Parathyroid adenoma (tissue), 2 donors: ENCODE results near the gene CIC.
"Not testable (repeated sequence)": the region's sequence is repeated elsewhere in the genome, so short reads cannot be mapped to it uniquely, and the experiment has no call there.

Source experiments
- H2AFZ ChIP-seq: fragments of 300-600 bp; sonication (generic); one replicate; pipeline ENCODE4 v1.7.0; 2017; ENCODE audit warnings: antibody characterized with exemption, mild to moderate bottlenecking
- H3K27ac ChIP-seq: fragments of 300-600 bp; sonication (generic); one replicate; pipeline ENCODE4 v1.7.0; 2017
- H3K27me3 ChIP-seq: fragments of 300-600 bp; sonication (generic); one replicate; pipeline ENCODE4 v1.7.0; 2017; ENCODE audit warnings: low read length; ENCODE audit not compliant: control insufficient read depth, insufficient read depth
- H3K36me3 ChIP-seq: fragments of 300-600 bp; sonication (generic); one replicate; pipeline ENCODE4 v1.7.0; 2017; ENCODE audit warnings: low read length; ENCODE audit not compliant: control insufficient read depth, insufficient read depth
- H3K4me1 ChIP-seq: fragments of 300-600 bp; sonication (generic); one replicate; pipeline ENCODE4 v1.7.0; 2017; ENCODE audit warnings: control low read depth
- H3K4me2 ChIP-seq: fragments of 300-600 bp; sonication (generic); one replicate; pipeline ENCODE4 v1.7.0; 2017; ENCODE audit warnings: low read length
- H3K4me3 ChIP-seq: fragments of 300-600 bp; sonication (generic); one replicate; pipeline ENCODE4 v1.7.0; 2017; ENCODE audit warnings: low read depth, low read length
- H3K79me2 ChIP-seq: fragments of 300-600 bp; sonication (generic); one replicate; pipeline ENCODE4 v1.7.0; 2017; ENCODE audit warnings: control low read depth
- H3K9ac ChIP-seq: fragments of 300-600 bp; sonication (generic); one replicate; pipeline ENCODE4 v1.7.0; 2017; ENCODE audit warnings: mild to moderate bottlenecking
- H3K9me3 ChIP-seq: fragments of 300-600 bp; sonication (generic); one replicate; pipeline ENCODE4 v1.7.0; 2017; ENCODE audit warnings: low read length; ENCODE audit not compliant: control insufficient read depth
- TF ChIP-seq, protein P1 (sequence below): fragments of 300-600 bp; sonication (generic); IDR thresholded peaks from one replicate; pipeline ENCODE4 v1.7.0; 2017; ENCODE audit warnings: antibody characterized with exemption, mild to moderate bottlenecking
- donor health status: primary hyperparathyroidism.

CIC gene

DNA sequence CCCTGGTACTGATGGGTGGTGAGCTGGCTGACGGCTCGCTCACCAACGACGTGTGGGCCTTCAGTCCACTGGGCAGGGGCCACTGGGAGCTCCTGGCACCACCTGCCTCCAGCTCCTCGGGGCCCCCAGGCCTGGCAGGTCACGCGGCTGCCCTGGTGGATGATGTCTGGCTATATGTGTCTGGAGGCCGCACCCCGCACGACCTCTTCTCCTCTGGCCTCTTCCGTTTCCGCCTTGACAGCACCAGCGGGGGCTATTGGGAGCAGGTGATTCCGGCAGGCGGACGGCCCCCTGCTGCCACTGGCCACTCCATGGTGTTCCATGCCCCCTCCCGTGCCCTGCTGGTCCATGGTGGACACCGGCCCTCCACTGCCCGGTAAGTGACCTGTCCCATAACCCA, 66.9 kb downstream of the CIC start:
- Histone ChIP-seq H3K9ac (no peak overlapping the region), H3K4me2 (no peak overlapping the region), H3K27ac (no peak overlapping the region), H3K79me2 (no peaks in the 10 kb centered on the region), H2AFZ (no peak overlapping the region), H3K36me3 (no peaks in the 10 kb centered on the region), H3K4me3 (no peak overlapping the region), H3K27me3 (no peaks in the 10 kb centered on the region), H3K4me1 (no peaks in the 10 kb centered on the region), H3K9me3 (no peaks in the 10 kb centered on the region)
- TF ChIP-seq, protein P1, sequence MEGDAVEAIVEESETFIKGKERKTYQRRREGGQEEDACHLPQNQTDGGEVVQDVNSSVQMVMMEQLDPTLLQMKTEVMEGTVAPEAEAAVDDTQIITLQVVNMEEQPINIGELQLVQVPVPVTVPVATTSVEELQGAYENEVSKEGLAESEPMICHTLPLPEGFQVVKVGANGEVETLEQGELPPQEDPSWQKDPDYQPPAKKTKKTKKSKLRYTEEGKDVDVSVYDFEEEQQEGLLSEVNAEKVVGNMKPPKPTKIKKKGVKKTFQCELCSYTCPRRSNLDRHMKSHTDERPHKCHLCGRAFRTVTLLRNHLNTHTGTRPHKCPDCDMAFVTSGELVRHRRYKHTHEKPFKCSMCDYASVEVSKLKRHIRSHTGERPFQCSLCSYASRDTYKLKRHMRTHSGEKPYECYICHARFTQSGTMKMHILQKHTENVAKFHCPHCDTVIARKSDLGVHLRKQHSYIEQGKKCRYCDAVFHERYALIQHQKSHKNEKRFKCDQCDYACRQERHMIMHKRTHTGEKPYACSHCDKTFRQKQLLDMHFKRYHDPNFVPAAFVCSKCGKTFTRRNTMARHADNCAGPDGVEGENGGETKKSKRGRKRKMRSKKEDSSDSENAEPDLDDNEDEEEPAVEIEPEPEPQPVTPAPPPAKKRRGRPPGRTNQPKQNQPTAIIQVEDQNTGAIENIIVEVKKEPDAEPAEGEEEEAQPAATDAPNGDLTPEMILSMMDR = no peak

DNA sequence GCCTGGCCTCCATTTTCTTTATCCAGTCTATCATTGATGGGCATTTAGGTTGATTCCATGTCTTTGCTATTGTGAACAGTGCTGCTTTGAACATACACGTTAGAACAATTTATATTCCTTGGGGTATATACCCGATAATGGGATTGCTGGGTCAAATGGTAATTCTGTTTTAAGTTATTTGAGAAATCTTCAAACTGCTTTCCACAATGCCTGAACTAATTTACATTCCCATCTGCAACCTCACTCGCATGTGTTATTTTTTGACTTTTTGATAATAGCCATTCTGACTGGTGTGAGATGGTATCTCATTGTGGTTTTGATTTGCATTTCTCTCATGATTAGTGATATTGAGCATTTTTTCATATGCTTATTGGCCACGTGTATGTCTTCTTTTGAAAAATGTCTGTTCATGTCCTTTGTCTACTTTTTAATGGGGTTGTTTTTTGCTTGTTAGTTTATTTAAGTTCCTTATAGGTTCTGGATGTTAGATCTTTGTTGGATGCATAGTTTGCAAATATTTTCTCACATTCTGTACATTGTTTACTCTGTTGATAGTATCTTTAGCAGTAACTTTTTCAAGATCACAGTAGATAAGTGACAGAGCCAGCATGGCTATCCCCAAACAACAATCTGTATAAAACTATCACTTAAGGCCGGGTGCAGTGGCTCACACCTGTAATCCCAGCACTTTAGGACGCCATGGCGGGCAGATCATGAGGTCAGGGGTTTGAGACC, 70.2 kb downstream of the CIC start:
- H3K36me3 ChIP-seq, H3K27me3 ChIP-seq, H3K9me3 ChIP-seq, H3K4me3 ChIP-seq, H3K27ac ChIP-seq, H2AFZ ChIP-seq, H3K4me1 ChIP-seq, H3K4me2 ChIP-seq, H3K9ac ChIP-seq, H3K79me2 ChIP-seq: not testable (repeated sequence)

DNA sequence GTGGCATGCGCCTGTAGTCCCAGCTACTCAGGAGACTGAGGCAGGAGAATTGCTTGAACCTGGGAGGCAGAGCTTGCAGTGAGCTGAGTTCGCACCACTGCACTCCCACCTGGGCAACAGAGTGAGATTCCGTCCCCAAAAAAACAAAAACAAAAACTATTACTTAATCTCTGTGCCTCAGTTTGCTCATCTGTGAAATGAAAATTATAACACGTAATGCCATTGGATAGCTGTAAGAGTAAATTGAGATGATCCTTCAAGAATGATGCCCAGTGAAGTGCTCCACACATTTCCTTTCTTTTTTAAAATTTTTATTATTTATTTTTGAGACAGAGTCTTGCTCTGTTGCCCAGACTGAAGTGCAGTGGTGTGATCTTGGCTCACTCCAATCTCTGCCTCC, 70.9 kb downstream of the CIC start:
- H3K9ac ChIP-seq, H3K27me3 ChIP-seq, H3K9me3 ChIP-seq, H3K4me2 ChIP-seq, H3K27ac ChIP-seq, H3K36me3 ChIP-seq, H2AFZ ChIP-seq, H3K79me2 ChIP-seq, H3K4me3 ChIP-seq, H3K4me1 ChIP-seq: not testable (repeated sequence)

DNA sequence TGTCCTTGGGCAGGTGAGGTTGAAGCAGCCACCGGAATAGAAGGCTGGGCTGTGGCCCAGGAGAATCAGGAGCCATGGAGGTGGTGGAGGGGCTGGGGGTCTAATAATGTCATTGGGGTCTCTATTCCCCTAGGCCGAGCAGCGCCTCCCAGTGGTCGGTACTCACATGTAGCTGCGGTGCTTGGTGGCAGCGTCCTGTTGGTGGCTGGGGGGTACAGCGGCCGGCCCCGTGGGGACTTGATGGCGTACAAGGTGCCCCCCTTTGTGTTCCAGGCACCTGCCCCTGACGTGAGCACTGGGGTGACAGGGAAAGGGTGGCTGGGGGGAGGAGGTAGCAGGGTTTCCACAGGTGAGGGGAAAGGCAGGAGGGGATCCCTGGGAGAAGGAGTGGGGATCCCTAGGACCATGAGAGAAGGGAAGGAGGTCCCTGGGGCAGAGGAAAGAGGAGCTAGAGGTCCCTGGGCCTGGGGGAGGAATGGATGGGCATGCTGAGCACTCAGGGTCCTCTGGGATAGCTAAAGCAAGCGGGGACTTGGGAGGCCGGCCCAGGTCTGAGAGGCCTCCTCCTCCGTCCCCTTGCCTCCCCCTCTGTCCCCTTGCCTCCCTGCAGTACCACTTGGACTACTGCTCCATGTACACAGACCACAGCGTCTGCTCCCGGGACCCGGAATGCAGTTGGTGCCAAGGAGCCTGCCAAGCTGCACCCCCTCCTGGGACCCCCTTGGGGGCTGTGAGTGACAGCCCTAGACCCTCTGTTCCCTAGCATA, 74.5 kb downstream of the CIC start:
- no peak overlapping the region for H2AFZ ChIP-seq
- no peaks in the 10 kb centered on the region for H3K36me3 ChIP-seq
- peaks cover 2% of the 10 kb centered on the region for H3K79me2 ChIP-seq
- no peaks in the 10 kb centered on the region for H3K4me1 ChIP-seq
- H3K27me3 ChIP-seq = no peaks in the 10 kb centered on the region
- H3K4me2 ChIP-seq = no peak overlapping the region
- no peak overlapping the region for H3K27ac ChIP-seq
- no peak overlapping the region for H3K4me3 ChIP-seq
- TF ChIP-seq, protein P1 = no peak
- no peaks in the 10 kb centered on the region for H3K9me3 ChIP-seq
- no peak overlapping the region for H3K9ac ChIP-seq

DNA sequence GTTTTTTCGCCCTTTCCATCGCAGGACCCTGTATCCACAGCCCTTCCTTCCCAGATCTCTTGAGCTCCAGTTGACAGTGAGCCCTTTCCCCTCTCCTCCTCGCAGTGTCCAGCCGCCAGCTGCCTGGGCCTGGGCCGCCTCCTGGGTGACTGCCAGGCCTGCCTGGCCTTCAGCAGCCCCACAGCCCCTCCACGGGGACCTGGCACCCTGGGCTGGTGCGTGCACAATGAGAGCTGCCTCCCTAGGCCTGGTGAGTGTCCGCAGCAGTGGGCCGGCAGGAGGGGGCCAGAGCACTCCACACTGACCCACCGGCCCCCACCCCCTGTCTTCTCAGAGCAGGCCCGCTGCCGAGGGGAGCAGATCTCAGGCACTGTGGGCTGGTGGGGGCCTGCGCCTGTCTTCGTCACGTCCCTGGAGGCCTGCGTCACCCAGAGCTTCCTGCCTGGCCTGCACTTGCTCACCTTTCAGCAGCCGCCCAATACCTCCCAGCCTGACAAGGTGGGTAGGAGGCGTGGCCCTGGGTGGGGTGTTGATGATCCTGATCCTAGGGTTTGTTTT, 75.4 kb downstream of the CIC start:
- Histone ChIP-seq H3K27ac (no peak overlapping the region), H3K36me3 (no peaks in the 10 kb centered on the region), H3K79me2 (peaks cover 2% of the 10 kb centered on the region), H3K27me3 (no peaks in the 10 kb centered on the region), H3K9ac (no peak overlapping the region), H3K4me2 (no peak overlapping the region), H3K9me3 (no peaks in the 10 kb centered on the region), H2AFZ (no peak overlapping the region), H3K4me3 (no peak overlapping the region), H3K4me1 (no peaks in the 10 kb centered on the region)
- TF ChIP-seq, protein P1 = no peak
